HEK293 (cell line): Measurements from ENCODE around the gene DNMT3A.

Source experiments
- CTCF ChIA-PET: fragments of 350-600 bp; formaldehyde crosslinking; extraction: SDS; loops from one replicate; lab custom pipeline; 2021; ENCODE audit warnings: antibody characterized with exemption; lab: Yijun Ruan, JAX
- POLR2A ChIA-PET: fragments of 300-600 bp; formaldehyde crosslinking; extraction: SDS; loops from one replicate; lab custom pipeline; 2020; ENCODE audit warnings: antibody characterized with exemption, inconsistent platforms; lab: Yijun Ruan, JAX
- H3K27ac ChIP-seq: fragments of 200-500 bp; sonication (Bioruptor generic); 2 replicates; pipeline ENCODE4 v1.5.1; 2014; ENCODE audit warnings: low read depth, low read length, control low read depth, inconsistent platforms; ENCODE audit errors: extremely low read depth
- H3K36me3 ChIP-seq, 2 experiments: fragments of 200-500 bp in 1 of 2; sonication (Bioruptor generic) in 1 of 2; 1 replicate in 1 of 2; 2 replicates in 1 of 2; pipeline ENCODE4 v1.5.1; 2014 to 2017; ENCODE audit warnings: inconsistent platforms in 2 of 2, low read length in 2 of 2; ENCODE audit not compliant: control insufficient read depth in 2 of 2, insufficient read depth in 1 of 2
- H3K4me1 ChIP-seq: fragments of 200-500 bp; sonication (Bioruptor generic); 2 replicates; pipeline ENCODE4 v1.5.1; 2014; ENCODE audit warnings: mild to moderate bottlenecking, low read length, inconsistent platforms; ENCODE audit not compliant: control insufficient read depth, insufficient read depth
- H3K4me3 ChIP-seq: 2 replicates; pipeline ENCODE4 v1.5.1; 2011; ENCODE audit warnings: low read depth, mild to moderate bottlenecking, control low read depth, low read length, moderate library complexity
- H3K9me3 ChIP-seq: fragments of 200-500 bp; sonication (Bioruptor generic); 2 replicates; pipeline ENCODE4 v1.5.1; 2014; ENCODE audit warnings: low read depth, low read length, inconsistent platforms; ENCODE audit not compliant: control insufficient read depth, insufficient read depth
- BCL6B ChIP-seq: fragments of 450-650 bp; formaldehyde crosslinking; IDR thresholded peaks from 2 replicates; pipeline ENCODE4 v1.5.1; 2017; ENCODE audit warnings: missing biosample characterization, missing genetic modification characterization
- ELK4 ChIP-seq: IDR thresholded peaks from 2 replicates; pipeline ENCODE4 v1.6.1; 2011; ENCODE audit warnings: mild to moderate bottlenecking, low read depth, low read length, borderline replicate concordance
- GLI2 ChIP-seq: fragments of 450-650 bp; formaldehyde crosslinking; IDR thresholded peaks from 2 replicates; pipeline ENCODE4; 2017; ENCODE audit warnings: missing biosample characterization, missing genetic modification characterization, low read depth, borderline replicate concordance
- PRDM2 ChIP-seq: fragments of 450-650 bp; formaldehyde crosslinking; IDR thresholded peaks from 2 replicates; pipeline ENCODE4 v1.5.1; 2016; ENCODE audit warnings: missing biosample characterization, missing genetic modification characterization, borderline replicate concordance
- PRDM4 ChIP-seq: fragments of 450-650 bp; formaldehyde crosslinking; IDR thresholded peaks from 2 replicates; pipeline ENCODE4 v1.5.1; 2017; ENCODE audit warnings: missing biosample characterization, missing genetic modification characterization
- TRIM28 ChIP-seq: IDR thresholded peaks from 2 replicates; pipeline ENCODE4 v1.6.1; 2011; ENCODE audit warnings: low read length, control low read depth, borderline replicate concordance
- ZBTB8A ChIP-seq: fragments of 450-650 bp; formaldehyde crosslinking; IDR thresholded peaks from 2 replicates; pipeline ENCODE4 v1.5.1; 2016; ENCODE audit warnings: missing biosample characterization, missing genetic modification characterization
- ZNF157 ChIP-seq: fragments of 450-650 bp; formaldehyde crosslinking; IDR thresholded peaks from 2 replicates; pipeline ENCODE4 v1.5.1; 2016; ENCODE audit warnings: missing biosample characterization, missing genetic modification characterization
- ZNF391 ChIP-seq: fragments of 450-650 bp; formaldehyde crosslinking; IDR thresholded peaks from 2 replicates; pipeline ENCODE4 v1.5.1; 2016; ENCODE audit warnings: low read depth, missing biosample characterization, missing genetic modification characterization, borderline replicate concordance
- ZNF398 ChIP-seq: fragments of 450-650 bp; formaldehyde crosslinking; IDR thresholded peaks from 2 replicates; pipeline ENCODE4 v1.5.1; 2017; ENCODE audit warnings: missing biosample characterization, missing genetic modification characterization
- ZNF510 ChIP-seq: fragments of 450-650 bp; formaldehyde crosslinking; IDR thresholded peaks from 2 replicates; pipeline ENCODE4 v1.5.1; 2018; ENCODE audit warnings: mild to moderate bottlenecking, missing genetic modification characterization, missing biosample characterization; ENCODE audit not compliant: insufficient replicate concordance
- ZNF639 ChIP-seq: fragments of 450-650 bp; formaldehyde crosslinking; IDR thresholded peaks from 2 replicates; pipeline ENCODE4 v1.5.1; 2016; ENCODE audit warnings: missing biosample characterization, missing genetic modification characterization
- ZNF692 ChIP-seq: fragments of 450-650 bp; formaldehyde crosslinking; IDR thresholded peaks from 2 replicates; pipeline ENCODE4 v1.5.1; 2016; ENCODE audit warnings: missing biosample characterization, missing genetic modification characterization
- ZNF707 ChIP-seq: fragments of 450-650 bp; formaldehyde crosslinking; IDR thresholded peaks from 2 replicates; pipeline ENCODE4 v1.5.1; 2016; ENCODE audit warnings: missing biosample characterization, missing genetic modification characterization
- ZNF777 ChIP-seq: fragments of 450-650 bp; formaldehyde crosslinking; IDR thresholded peaks from 2 replicates; pipeline ENCODE4 v1.5.1; 2017; ENCODE audit warnings: missing biosample characterization, missing genetic modification characterization, borderline replicate concordance

Gene DNMT3A

GRCh38 chr2:25280051-25280687 lies 61.6 kb downstream of the DNMT3A start:
- no peaks in the 10 kb centered on the region for H3K9me3 ChIP-seq
- no peak overlapping the region for H3K4me3 ChIP-seq
- ChIA-PET POLR2A (interaction anchor here (1.0 kb wide), 1 partner anchor 12 kb away, joined by 3 read pairs; no protein-coding TSS in a partner anchor), CTCF (interaction anchor here (1.0 kb wide), 1 partner anchor 13 kb away, joined by 4 read pairs; no protein-coding TSS in a partner anchor)
- peaks cover 0 to 22% of the 10 kb centered on the region in 2 experiments; a peak in 2 of 3 replicates for H3K36me3 ChIP-seq
- no peaks in the 10 kb centered on the region for H3K4me1 ChIP-seq
- no peak overlapping the region for H3K27ac ChIP-seq
- no peak for TF ChIP-seq ZBTB8A (tag by site-specific recombination)
- no peak for TF ChIP-seq TRIM28
- no peak for TF ChIP-seq ZNF777 (tag by site-specific recombination)
- TF ChIP-seq, all 188 proteins: peak for 0

GRCh38 chr2:25279091-25279651 lies 62.6 kb downstream of the DNMT3A start:
- Histone ChIP-seq H3K4me1 (no peaks in the 10 kb centered on the region), H3K27ac (no peak overlapping the region), H3K9me3 (no peaks in the 10 kb centered on the region), H3K36me3 (peaks cover 0 to 29% of the 10 kb centered on the region in 2 experiments; a peak in 2 of 3 replicates), H3K4me3 (no peak overlapping the region)
- POLR2A ChIA-PET, result no interaction called here
- CTCF ChIA-PET, result interaction anchor here (0.5 kb wide), 1 partner anchor 50 kb away, joined by 3 read pairs; no protein-coding TSS in a partner anchor
- no peak for TF ChIP-seq ZNF707 (tag by site-specific recombination)
- TF ChIP-seq BCL6B, result no peak
- no peak for TF ChIP-seq GLI2 (tag by site-specific recombination)
- no peak for TF ChIP-seq ZNF157
- no peak for TF ChIP-seq PRDM2 (tag by site-specific recombination)
- TF ChIP-seq ZNF639 (tag by site-specific recombination), result no peak
- TF ChIP-seq ZNF391 (tag by site-specific recombination), result no peak
- TF ChIP-seq ZNF510 (tag by site-specific recombination), result no peak
- no peak for TF ChIP-seq ELK4
- no peak for TF ChIP-seq ZNF398 (tag by site-specific recombination)
- no peak for TF ChIP-seq PRDM4 (tag by site-specific recombination)
- TF ChIP-seq ZNF692 (tag by site-specific recombination), result no peak
